ENCODE results near the gene HOMER2.

GRCh38 chr15:82934100-82934880 lies 18.2 kb downstream of the HOMER2 start:
- TF ChIP-seq CTCF (IDR thresholded peaks at IDR 0.05; ENCODE audit: borderline replicate concordance, extremely low read depth, low read length, poor library complexity, severe bottlenecking) (no peak), EZH2 (IDR thresholded peaks at IDR 0.05; ENCODE audit: borderline replicate concordance, low read depth, low read length, severe bottlenecking) (no peak)

All from DND-41 (cell line).